Lower lobe of right lung (tissue), 2 donors: ENCODE results near the gene CLEC9A. TPM values are rescaled to one million over a fixed set of nuclear protein-coding genes. Genes with fewer than 3 reads are reported as not detected.

Experiments
- ATAC-seq, 2 donors: fragments of 200-7000 bp; cut with Tn5 transposase; one replicate each; pipeline ENCODE4 v1.9.1; 2020 to 2022; ENCODE audit warnings: mild to moderate bottlenecking in 2 of 2, moderate library complexity in 2 of 2
- DNase-seq: peaks from one replicate; pipeline ENCODE4 v3.0.0-alpha.2; 2020
- H3K27ac ChIP-seq: fragments of 200-600 bp; one replicate; pipeline ENCODE4 v1.8.0; 2022
- H3K27me3 ChIP-seq: fragments of 200-600 bp; one replicate; pipeline ENCODE4 v1.8.0; 2022; ENCODE audit warnings: low read depth
- H3K36me3 ChIP-seq: fragments of 200-600 bp; one replicate; pipeline ENCODE4 v1.8.0; 2022; ENCODE audit warnings: mild to moderate bottlenecking
- H3K4me1 ChIP-seq: fragments of 200-600 bp; one replicate; pipeline ENCODE4 v1.8.0; 2022
- H3K4me3 ChIP-seq: fragments of 200-600 bp; one replicate; pipeline ENCODE4 v1.8.0; 2022; ENCODE audit warnings: mild to moderate bottlenecking
- H3K9me3 ChIP-seq: fragments of 200-600 bp; one replicate; pipeline ENCODE4 v1.8.0; 2022
- intact Hi-C: fragments of 100-400 bp; cut with DNase I; formaldehyde crosslinking; loops from one replicate; pipeline ENCODE4 v1.11.0; 2022
- long read RNA-seq: library from polyadenylated mRNA; unstranded; transcript quantifications from one replicate; pipeline ENCODE4 v2.0.0, GENCODE V29; 2021
- total RNA-seq: library from RNA; stranded (reverse); fragmentation: NEBNext Ultra II Directional; extraction: Animal tissue kit (Norgen Biotek cat#: 25700); gene quantifications from one replicate; pipeline ENCODE4 v1.2.1, GENCODE V29; 2021
- TF ChIP-seq, protein P1 (sequence below): fragments of 200-600 bp; IDR thresholded peaks from one replicate; pipeline ENCODE4 v1.8.0; 2022; ENCODE audit warnings: antibody characterized with exemption, mild to moderate bottlenecking
- donor health status: DM: no; HTN: yes; CAD: no; lungs with severe emphysema.

CLEC9A gene
- 0.30 TPM for total RNA-seq
- long read RNA-seq = 0 reads

- no peak within 1 kb of the TSS for H3K4me3 ChIP-seq
- DNase-seq = no peak
Observed at GRCh38 chr12:10030446-10030845, at the start of gene CLEC9A. TSS of gene CLEC9A (plus strand) at chr12:10030682. CDS start at chr12:10052688, 22,006 bp downstream.

DNA sequence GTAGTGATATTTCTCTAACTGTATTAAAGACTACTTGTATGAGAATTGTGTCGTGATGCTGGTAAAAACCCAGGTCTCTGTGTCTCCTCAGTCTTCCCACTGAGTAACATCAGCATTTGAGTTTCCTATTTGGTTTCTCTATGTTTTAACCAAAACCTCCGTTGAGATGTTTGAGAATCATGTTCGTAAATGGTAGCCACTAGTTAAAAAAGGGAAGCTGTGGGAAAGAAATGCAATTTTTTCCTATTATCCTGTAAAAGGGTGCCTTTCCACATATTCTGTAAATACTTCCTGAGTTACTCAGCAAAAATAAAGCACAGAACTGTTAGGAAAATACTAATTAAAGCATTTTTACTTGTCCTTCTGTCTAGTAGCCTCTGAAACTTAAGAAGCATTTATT is 38.6 kb upstream of the CLEC9A start:
- TF ChIP-seq, protein P1, sequence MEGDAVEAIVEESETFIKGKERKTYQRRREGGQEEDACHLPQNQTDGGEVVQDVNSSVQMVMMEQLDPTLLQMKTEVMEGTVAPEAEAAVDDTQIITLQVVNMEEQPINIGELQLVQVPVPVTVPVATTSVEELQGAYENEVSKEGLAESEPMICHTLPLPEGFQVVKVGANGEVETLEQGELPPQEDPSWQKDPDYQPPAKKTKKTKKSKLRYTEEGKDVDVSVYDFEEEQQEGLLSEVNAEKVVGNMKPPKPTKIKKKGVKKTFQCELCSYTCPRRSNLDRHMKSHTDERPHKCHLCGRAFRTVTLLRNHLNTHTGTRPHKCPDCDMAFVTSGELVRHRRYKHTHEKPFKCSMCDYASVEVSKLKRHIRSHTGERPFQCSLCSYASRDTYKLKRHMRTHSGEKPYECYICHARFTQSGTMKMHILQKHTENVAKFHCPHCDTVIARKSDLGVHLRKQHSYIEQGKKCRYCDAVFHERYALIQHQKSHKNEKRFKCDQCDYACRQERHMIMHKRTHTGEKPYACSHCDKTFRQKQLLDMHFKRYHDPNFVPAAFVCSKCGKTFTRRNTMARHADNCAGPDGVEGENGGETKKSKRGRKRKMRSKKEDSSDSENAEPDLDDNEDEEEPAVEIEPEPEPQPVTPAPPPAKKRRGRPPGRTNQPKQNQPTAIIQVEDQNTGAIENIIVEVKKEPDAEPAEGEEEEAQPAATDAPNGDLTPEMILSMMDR = no peak
- ATAC-seq = no peak
- Histone ChIP-seq H3K9me3 (no peaks in the 10 kb centered on the region), H3K27me3 (no peaks in the 10 kb centered on the region), H3K4me1 (no peaks in the 10 kb centered on the region), H3K36me3 (no peaks in the 10 kb centered on the region), H3K27ac (no peak overlapping the region), H3K4me3 (no peak overlapping the region)
- intact Hi-C loops = no loop called here
- no peak for DNase-seq

More at GRCh38 chr12:10030446-10030845, at the start of gene CLEC9A:
- intact Hi-C loops = no loop called here
- TF ChIP-seq, protein P1 = no peak
- ATAC-seq = no peak
- Histone ChIP-seq H3K27me3 (no peaks in the 10 kb centered on the region), H3K4me1 (no peaks in the 10 kb centered on the region), H3K9me3 (no peaks in the 10 kb centered on the region), H3K27ac (no peak within 1 kb of the TSS), H3K36me3 (no peaks in the 10 kb centered on the region)

DNA sequence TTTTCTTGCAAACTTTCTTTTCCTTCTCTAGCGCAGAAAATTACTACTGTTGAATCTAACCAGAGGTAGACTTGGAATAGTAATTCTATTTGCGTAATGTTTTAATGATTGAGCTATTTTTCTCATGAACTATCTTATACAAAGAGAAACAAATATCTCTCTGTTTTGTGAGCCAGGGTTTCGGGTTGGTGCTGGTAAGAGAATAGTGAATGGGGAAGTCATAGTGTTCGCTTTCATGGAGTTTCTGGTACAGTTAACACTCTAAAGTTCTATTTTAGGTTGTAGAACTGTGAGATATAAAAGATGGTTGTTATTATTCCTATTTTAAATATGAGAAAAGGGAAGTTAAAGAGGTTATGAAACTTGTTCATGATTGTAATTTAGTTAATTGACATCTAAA is 38.2 kb upstream of the CLEC9A start:
- intact Hi-C loops = no loop called here
- DNase-seq (no peak), ATAC-seq (no peak)
- Histone ChIP-seq H3K36me3 (no peaks in the 10 kb centered on the region), H3K4me1 (no peaks in the 10 kb centered on the region), H3K27ac (no peak overlapping the region), H3K9me3 (no peaks in the 10 kb centered on the region), H3K27me3 (no peaks in the 10 kb centered on the region), H3K4me3 (no peak overlapping the region)
- TF ChIP-seq, protein P1 = no peak

DNA sequence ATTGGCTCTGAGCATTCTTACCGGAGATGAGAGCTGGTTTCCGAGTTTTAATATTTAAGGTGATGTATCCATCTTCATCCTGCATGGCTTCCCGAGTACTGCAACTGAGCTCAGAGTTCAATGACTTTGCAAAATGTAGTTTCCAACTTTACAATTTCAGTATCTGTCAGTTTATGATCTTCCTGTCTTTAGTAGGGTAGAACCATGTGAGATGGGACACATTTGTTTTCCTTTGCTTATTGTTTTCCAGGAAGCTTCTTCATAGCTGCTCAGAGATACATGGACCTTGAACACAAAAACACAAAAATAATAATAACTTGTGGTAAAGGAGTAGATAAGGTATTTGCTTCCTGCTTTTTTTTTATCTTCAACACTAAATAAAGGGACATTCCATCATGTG is 31.5 kb upstream of the CLEC9A start, which contains the start of gene CLEC1B:
CLEC1B (minus strand) TSS at position 106 of the 400 bp plus-strand sequence; CDS start at position 85, 21 bp downstream.
- H3K4me3 ChIP-seq = no peak within 1 kb of the TSS
- no peaks in the 10 kb centered on the region for H3K36me3 ChIP-seq
- no peaks in the 10 kb centered on the region for H3K4me1 ChIP-seq
- H3K27ac ChIP-seq = no peak within 1 kb of the TSS
- no peaks in the 10 kb centered on the region for H3K9me3 ChIP-seq
- TF ChIP-seq, protein P1 = no peak
- ATAC-seq = no peak
- no peaks in the 10 kb centered on the region for H3K27me3 ChIP-seq
- no peak for DNase-seq
- intact Hi-C loops = no loop called here

DNA sequence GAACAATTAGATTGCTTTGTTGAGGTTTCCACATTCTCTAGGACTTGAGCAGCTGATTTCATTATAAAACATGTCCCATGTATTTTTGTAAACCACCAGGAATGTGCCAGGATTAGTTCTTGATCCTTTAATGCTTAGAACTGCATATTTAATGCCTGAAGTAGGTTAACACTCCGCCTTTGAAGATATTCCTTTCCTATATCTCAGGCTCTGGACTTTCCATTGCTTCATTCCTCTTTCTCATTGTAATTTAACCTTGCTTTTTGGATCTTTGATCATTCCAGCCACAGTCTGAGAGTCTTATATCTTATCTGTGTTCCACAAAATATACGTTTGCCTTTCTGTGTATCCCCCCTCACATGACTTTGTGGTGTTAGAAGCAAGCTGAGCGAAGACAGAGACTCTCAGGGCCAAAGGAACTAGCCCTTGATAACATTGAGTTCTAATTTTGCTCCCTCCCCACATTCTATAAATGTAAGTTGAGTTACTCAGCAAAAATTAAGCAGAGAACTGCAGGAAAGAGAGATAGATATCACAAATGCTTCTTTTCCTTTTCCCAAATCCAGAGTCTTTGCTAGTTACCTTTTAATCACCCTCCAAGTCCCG is 29.2 kb upstream of the CLEC9A start:
- ATAC-seq = no peak
- Histone ChIP-seq H3K27me3 (no peaks in the 10 kb centered on the region), H3K4me3 (no peak overlapping the region), H3K27ac (no peak overlapping the region), H3K9me3 (no peaks in the 10 kb centered on the region), H3K36me3 (no peaks in the 10 kb centered on the region), H3K4me1 (no peaks in the 10 kb centered on the region)
- TF ChIP-seq, protein P1 = no peak
- intact Hi-C loops = no loop called here
- DNase-seq = no peak
